ENCODE measurements around the gene CACNA2D4. TPM values are rescaled to one million over a fixed set of nuclear protein-coding genes. Genes with fewer than 3 reads are reported as not detected.
A peak's percentile ranks its signal among the peaks of the same experiment; 100 is the strongest.

Gene CACNA2D4
- total RNA-seq, 6 experiments from 2014 or later: 0.07 to 0.26 (median 0.23) TPM; not detected in 2

DNA sequence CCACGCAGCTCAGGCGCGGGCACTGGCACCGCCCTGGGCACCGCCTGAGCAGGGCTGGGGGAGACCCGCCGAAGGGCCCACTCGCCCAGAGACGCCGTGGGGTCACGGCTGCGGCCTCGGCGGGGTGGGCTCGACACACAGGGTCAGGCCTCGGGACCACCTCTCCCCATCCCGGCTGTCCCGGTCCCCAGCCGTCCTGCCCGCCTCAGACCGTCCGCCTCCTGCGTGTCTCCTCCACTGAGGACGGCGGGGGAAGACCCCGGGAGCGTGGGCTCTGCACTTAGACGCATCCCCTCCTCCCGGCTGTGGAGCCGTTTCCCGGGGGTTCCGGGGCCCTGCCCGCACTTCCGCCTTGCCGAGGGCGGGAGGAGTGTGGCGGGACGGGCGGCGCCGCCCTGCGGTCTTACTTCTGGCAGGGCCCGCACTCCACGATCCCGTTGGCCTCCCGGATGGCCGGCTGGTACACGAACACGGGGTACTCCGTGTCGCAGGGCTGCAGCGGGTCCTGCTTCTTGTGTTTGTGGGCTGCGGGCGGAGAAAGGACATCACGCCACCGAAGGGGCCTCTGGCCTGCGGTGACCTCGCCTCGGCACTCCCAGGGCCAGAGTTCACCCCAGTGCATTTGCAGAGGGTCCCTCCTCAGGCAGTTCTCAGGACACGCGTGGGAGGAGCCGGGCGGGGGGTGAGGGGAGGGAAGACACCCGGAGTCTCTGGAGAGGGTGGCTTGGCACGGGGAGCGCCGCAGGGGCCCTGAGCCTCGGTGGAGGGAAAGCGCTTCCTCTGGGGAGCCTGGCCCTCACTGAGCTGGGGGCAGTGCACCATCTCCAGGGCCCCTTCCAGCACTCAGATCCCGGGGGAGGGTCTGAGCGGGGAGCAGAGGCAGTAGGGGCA is 121.2 kb downstream of the CACNA2D4 start:
- H3K4me3 Mint-ChIP-seq: peak overlapping the region; percentile 13; the same call in 1 of the 2 replicates

DNA sequence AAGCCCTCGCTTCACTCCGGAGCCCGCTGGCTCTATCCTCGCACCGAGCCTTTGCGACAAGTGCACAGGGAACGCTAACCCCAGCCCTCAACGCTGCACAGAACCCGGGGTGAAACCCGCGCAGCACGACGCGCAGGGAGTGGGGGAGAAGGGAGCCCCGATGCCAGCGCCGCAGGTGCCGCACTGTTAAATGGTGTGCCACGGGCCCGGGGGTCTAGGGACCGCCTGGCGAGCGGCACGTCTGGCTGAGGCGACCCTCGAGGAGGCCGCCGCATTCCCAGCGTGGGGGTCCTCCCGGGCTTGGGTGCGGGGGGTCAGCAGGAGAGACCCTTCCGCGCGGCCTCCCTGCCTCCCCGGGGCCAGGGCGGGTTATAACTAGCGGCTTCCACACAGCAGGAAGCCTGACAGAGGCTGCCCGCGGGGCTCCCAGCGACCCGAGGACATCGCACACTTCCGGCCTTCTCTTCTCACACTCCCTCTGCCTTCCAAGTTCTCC is 121.9 kb downstream of the CACNA2D4 start:
- Mint-ChIP-seq H3K27ac (peak overlapping the region; percentile 48; the same call in 1 of the 2 replicates), H3K4me3 (peak overlapping the region; percentile 83), H3K4me1 (ENCODE audit: low read depth) (peaks cover 11% of the 10 kb centered on the region), H3K9me3 (no peaks in the 10 kb centered on the region), H3K36me3 (ENCODE audit: low read depth) (no peaks in the 10 kb centered on the region), H3K27me3 (ENCODE audit: insufficient read depth) (peaks cover 2% of the 10 kb centered on the region)
- no peak for DNase-seq
- TF ChIP-seq, protein P1, sequence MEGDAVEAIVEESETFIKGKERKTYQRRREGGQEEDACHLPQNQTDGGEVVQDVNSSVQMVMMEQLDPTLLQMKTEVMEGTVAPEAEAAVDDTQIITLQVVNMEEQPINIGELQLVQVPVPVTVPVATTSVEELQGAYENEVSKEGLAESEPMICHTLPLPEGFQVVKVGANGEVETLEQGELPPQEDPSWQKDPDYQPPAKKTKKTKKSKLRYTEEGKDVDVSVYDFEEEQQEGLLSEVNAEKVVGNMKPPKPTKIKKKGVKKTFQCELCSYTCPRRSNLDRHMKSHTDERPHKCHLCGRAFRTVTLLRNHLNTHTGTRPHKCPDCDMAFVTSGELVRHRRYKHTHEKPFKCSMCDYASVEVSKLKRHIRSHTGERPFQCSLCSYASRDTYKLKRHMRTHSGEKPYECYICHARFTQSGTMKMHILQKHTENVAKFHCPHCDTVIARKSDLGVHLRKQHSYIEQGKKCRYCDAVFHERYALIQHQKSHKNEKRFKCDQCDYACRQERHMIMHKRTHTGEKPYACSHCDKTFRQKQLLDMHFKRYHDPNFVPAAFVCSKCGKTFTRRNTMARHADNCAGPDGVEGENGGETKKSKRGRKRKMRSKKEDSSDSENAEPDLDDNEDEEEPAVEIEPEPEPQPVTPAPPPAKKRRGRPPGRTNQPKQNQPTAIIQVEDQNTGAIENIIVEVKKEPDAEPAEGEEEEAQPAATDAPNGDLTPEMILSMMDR (IDR thresholded peaks at IDR 0.05): no peak

More for the DNA sequence above, 121.2 kb downstream of the CACNA2D4 start:
- TF ChIP-seq, protein P1 (IDR thresholded peaks at IDR 0.05): no peak
- DNase-seq: no peak
- Mint-ChIP-seq H3K4me1 (ENCODE audit: low read depth) (peaks cover 11% of the 10 kb centered on the region), H3K36me3 (ENCODE audit: low read depth) (no peaks in the 10 kb centered on the region), H3K27ac (no peak overlapping the region), H3K27me3 (ENCODE audit: insufficient read depth) (peaks cover 7% of the 10 kb centered on the region), H3K9me3 (no peaks in the 10 kb centered on the region)

DNA sequence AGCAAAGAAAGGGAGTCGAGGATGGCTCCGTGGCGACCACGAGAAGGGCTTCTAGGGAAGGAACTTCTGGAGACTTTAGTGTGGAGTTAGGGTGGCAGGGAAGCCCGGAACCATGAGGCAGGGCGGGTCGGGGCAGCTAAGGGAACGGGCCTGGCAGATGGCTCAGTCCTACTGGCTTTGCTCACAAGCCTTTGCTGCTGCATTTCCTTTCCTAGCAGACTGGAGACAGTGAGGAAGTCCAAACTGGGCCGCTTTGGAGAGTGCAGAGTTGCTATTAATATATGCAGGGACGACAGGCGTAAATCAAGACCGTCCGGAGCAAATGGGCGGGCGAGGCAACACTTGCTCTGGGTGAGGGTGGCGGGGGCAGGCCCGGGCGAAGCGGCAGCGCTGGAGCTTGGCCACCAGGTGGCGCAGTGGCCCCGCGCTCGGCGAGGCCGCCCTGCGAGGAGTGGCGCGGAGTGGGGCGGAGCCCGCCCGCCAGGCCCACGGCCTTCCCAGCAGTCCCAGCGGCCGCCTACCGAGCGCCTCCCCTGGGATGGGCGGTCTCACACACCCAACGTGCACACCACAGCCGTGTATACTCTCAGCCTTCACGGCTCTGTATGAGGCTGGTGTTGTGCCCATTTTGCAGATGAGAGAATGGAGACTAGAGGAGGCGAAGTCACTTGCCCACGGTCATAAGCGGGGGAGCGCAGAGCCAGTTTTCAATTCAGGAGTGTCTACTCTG is 122.5 kb downstream of the CACNA2D4 start:
- H3K9me3 Mint-ChIP-seq: no peaks in the 10 kb centered on the region
- H3K36me3 Mint-ChIP-seq (ENCODE audit: low read depth): no peaks in the 10 kb centered on the region
- TF ChIP-seq, protein P1 (IDR thresholded peaks at IDR 0.05): peak; percentile 100
- peaks cover 16% of the 10 kb centered on the region for H3K4me1 Mint-ChIP-seq (ENCODE audit: low read depth)
- H3K27me3 Mint-ChIP-seq (ENCODE audit: insufficient read depth): peaks cover 2% of the 10 kb centered on the region
- DNase-seq: peak; percentile 84
- peak overlapping the region; percentile 48; the same call in 1 of the 2 replicates for H3K27ac Mint-ChIP-seq
- H3K4me3 Mint-ChIP-seq: peak overlapping the region; percentile 83

DNA sequence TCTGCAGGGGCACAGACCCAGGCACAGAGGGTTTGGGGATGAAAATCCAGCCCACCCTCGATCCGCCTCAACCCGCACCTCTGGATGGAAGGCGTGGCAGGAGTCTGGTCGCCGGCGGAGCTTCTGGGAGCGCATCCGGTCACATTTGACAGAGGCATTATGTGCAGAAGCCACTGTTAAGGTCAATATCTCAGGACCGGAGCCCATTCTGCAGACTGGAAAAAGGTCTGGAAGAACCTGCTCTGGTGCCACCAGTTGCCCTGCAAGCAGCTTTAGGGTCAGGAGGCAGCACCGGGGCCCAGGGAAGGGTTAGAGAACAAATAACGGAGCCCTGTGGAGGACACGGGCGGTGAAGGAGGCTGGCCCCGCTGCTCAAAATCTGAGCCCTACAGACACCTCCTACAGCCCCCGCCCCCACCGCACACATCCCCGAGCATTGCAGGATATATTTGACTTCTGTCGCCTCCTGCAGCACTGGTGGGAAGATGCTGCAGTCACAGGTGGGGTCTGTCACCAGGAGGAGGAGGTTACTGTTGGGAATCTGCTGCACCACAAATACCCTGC is 123.1 kb downstream of the CACNA2D4 start:
- H3K27ac Mint-ChIP-seq: no peak overlapping the region
- no peak for DNase-seq
- H3K9me3 Mint-ChIP-seq: no peaks in the 10 kb centered on the region
- peak overlapping the region; percentile 41; the same call in 1 of the 2 replicates for H3K4me3 Mint-ChIP-seq
- peaks cover 2% of the 10 kb centered on the region for H3K27me3 Mint-ChIP-seq (ENCODE audit: insufficient read depth)
- peaks cover 18% of the 10 kb centered on the region for H3K4me1 Mint-ChIP-seq (ENCODE audit: low read depth)
- no peaks in the 10 kb centered on the region for H3K36me3 Mint-ChIP-seq (ENCODE audit: low read depth)
- TF ChIP-seq, protein P1 (IDR thresholded peaks at IDR 0.05): no peak

DNA sequence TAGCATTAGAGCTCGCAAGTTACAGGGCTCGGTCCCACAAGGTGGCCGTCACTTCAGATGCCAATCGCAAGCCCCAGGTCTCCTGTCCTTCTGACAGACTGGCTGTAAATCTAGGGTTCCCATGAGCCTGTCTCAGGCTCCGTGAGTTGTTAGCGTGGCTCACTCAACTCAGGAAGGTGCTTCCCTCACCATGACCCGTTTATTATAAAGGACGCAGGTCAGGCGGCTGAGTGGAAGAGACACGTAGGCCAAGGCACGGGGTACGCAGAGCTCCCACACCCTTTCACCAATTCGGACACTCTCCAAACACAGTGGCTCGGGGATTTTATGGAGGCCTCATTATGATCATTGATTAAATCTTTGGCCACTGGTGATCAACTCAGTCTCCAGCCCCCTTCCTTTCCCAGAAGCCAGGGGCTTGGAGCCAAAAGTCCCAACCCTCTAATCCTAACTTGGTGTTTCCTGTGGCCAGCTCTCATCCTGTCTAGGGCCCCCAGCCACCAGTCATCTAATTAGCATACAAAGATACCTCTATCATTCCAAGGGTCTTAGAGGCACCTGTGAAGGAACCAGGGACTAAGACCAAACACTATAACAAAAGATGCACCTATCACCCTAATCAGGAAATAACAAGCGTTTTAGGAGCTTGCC is 123.9 kb downstream of the CACNA2D4 start:
- Mint-ChIP-seq H3K36me3 (ENCODE audit: low read depth) (no peaks in the 10 kb centered on the region), H3K4me3 (no peak overlapping the region), H3K27me3 (ENCODE audit: insufficient read depth) (peaks cover 2% of the 10 kb centered on the region), H3K9me3 (no peaks in the 10 kb centered on the region), H3K4me1 (ENCODE audit: low read depth) (peaks cover 18% of the 10 kb centered on the region), H3K27ac (no peak overlapping the region)
- DNase-seq: no peak
- TF ChIP-seq, protein P1 (IDR thresholded peaks at IDR 0.05): no peak
